KMS-11 (cell line): Measurements from ENCODE around the gene TLX3.

Source experiments
- H2AFZ ChIP-seq: fragments of 200-600 bp; sonication (generic); 2 replicates; pipeline ENCODE4 v1.6.1; 2016; ENCODE audit warnings: antibody characterized with exemption, mixed run types, low read depth
- H3K27ac ChIP-seq: fragments of 200-600 bp; sonication (generic); 2 replicates; pipeline ENCODE4 v1.6.1; 2016; ENCODE audit warnings: mild to moderate bottlenecking, mixed run types
- H3K27me3 ChIP-seq: fragments of 200-600 bp; sonication (generic); 2 replicates; pipeline ENCODE4 v1.6.1; 2017; ENCODE audit warnings: mild to moderate bottlenecking, low read depth, mixed run types, moderate library complexity; ENCODE audit not compliant: insufficient read depth
- H3K36me3 ChIP-seq: fragments of 200-600 bp; sonication (generic); 2 replicates; pipeline ENCODE4 v1.6.1; 2017; ENCODE audit warnings: mild to moderate bottlenecking, mixed run types; ENCODE audit not compliant: insufficient read depth
- H3K4me1 ChIP-seq: fragments of 200-600 bp; sonication (generic); 2 replicates; pipeline ENCODE4 v1.6.1; 2016; ENCODE audit warnings: mild to moderate bottlenecking, low read depth, mixed run types; ENCODE audit not compliant: poor library complexity, severe bottlenecking
- H3K4me2 ChIP-seq: fragments of 200-600 bp; sonication (generic); 2 replicates; pipeline ENCODE4 v1.7.0; 2016; ENCODE audit warnings: mild to moderate bottlenecking, mixed run types
- H3K4me3 ChIP-seq: fragments of 200-600 bp; sonication (generic); IDR thresholded peaks from 2 replicates; pipeline ENCODE4 v1.6.1; 2017; ENCODE audit warnings: low read depth, low read length, mixed read lengths; ENCODE audit not compliant: insufficient read depth
- H3K79me2 ChIP-seq: fragments of 200-600 bp; sonication (generic); 2 replicates; pipeline ENCODE4 v1.6.1; 2016; ENCODE audit warnings: low read depth, mixed run types; ENCODE audit not compliant: insufficient read depth
- H3K9ac ChIP-seq: fragments of 200-600 bp; sonication (generic); 2 replicates; pipeline ENCODE4 v1.6.1; 2016; ENCODE audit warnings: mild to moderate bottlenecking, mixed run types
- H4K20me1 ChIP-seq: fragments of 200-600 bp; sonication (generic); 2 replicates; pipeline ENCODE4 v1.6.1; 2016; ENCODE audit warnings: mild to moderate bottlenecking, mixed run types; ENCODE audit not compliant: insufficient read depth
- CTCF ChIP-seq: fragments of 200-600 bp; sonication (generic); conservative IDR thresholded peaks from 2 replicates; pipeline ENCODE4 v1.6.1; 2017; ENCODE audit warnings: low read depth, mild to moderate bottlenecking, antibody characterized with exemption, low read length, moderate library complexity, mixed read lengths

TLX3 gene

GRCh38 chr5:171306781-171307591, 2.1 kb upstream of the TLX3 start:
- Histone ChIP-seq H3K9ac (no peak overlapping the region), H3K4me1 (no peaks in the 10 kb centered on the region), H4K20me1 (no peaks in the 10 kb centered on the region), H3K27ac (no peak overlapping the region), H2AFZ (no peak overlapping the region), H3K27me3 (no peaks in the 10 kb centered on the region), H3K4me3 (no peak overlapping the region), H3K4me2 (no peak overlapping the region), H3K79me2 (no peaks in the 10 kb centered on the region), H3K36me3 (no peaks in the 10 kb centered on the region)
- no peak for TF ChIP-seq CTCF

- no peak overlapping the region for H3K4me3 ChIP-seq
These were observed 1.1 kb upstream of the TLX3 start for GRCh38 chr5:171307789-171308452.

GRCh38 chr5:171309276-171310211, 496 bp downstream of the TLX3 start:
- Histone ChIP-seq H3K4me2 (no peak overlapping the region), H3K27me3 (no peaks in the 10 kb centered on the region), H4K20me1 (no peaks in the 10 kb centered on the region), H3K27ac (no peak overlapping the region), H3K9ac (no peak overlapping the region), H3K79me2 (no peaks in the 10 kb centered on the region), H3K4me1 (no peaks in the 10 kb centered on the region), H3K36me3 (no peaks in the 10 kb centered on the region), H3K4me3 (no peak overlapping the region), H2AFZ (no peak overlapping the region)
- TF ChIP-seq CTCF = no peak

More at GRCh38 chr5:171307789-171308452, 1.1 kb upstream of the TLX3 start:
- H2AFZ ChIP-seq = no peak overlapping the region
- no peak overlapping the region for H3K9ac ChIP-seq
- no peak overlapping the region for H3K4me2 ChIP-seq
- H3K36me3 ChIP-seq = no peaks in the 10 kb centered on the region
- no peak overlapping the region for H3K27ac ChIP-seq
- H4K20me1 ChIP-seq = no peaks in the 10 kb centered on the region
- no peaks in the 10 kb centered on the region for H3K27me3 ChIP-seq
- TF ChIP-seq CTCF = no peak
- no peaks in the 10 kb centered on the region for H3K4me1 ChIP-seq
- H3K79me2 ChIP-seq = no peaks in the 10 kb centered on the region

GRCh38 chr5:171310212-171310818, 1.3 kb downstream of the TLX3 start:
- no peaks in the 10 kb centered on the region for H3K79me2 ChIP-seq
- H3K4me1 ChIP-seq = no peaks in the 10 kb centered on the region
- no peak overlapping the region for H3K4me2 ChIP-seq
- H3K36me3 ChIP-seq = no peaks in the 10 kb centered on the region
- no peak overlapping the region for H3K27ac ChIP-seq
- no peak overlapping the region for H3K9ac ChIP-seq
- no peaks in the 10 kb centered on the region for H3K27me3 ChIP-seq
- H4K20me1 ChIP-seq = no peaks in the 10 kb centered on the region
- no peak overlapping the region for H3K4me3 ChIP-seq
- no peak overlapping the region for H2AFZ ChIP-seq
- no peak for TF ChIP-seq CTCF
